H1 (cell line): ENCODE results near the gene RBSN. TPM values are rescaled to one million over a fixed set of nuclear protein-coding genes. Genes with fewer than 3 reads are reported as not detected.
"Not testable (repeated sequence)": the region's sequence is repeated elsewhere in the genome, so short reads cannot be mapped to it uniquely, and the experiment has no call there.

Experiments used
- CTCF ChIA-PET: fragments of 300-600 bp; sonication (Branson Sonifier 250); formaldehyde crosslinking; loops from one replicate; lab custom pipeline; 2021; ENCODE audit not compliant: partially characterized antibody; lab: Charles Lee
- POLR2A ChIA-PET: fragments of 300-600 bp; sonication (Branson Sonifier 250); formaldehyde crosslinking; loops from one replicate; lab custom pipeline; 2021; ENCODE audit warnings: inconsistent platforms; ENCODE audit not compliant: partially characterized antibody; lab: Charles Lee
- DNase-seq, 2 experiments: peaks; one replicate each; pipeline versions ENCODE4 v3.0.0 to v3.0.0-alpha.2; 2010 to 2022; ENCODE audit warnings: low spot score in 2 of 2, low read depth in 1 of 2, mixed read lengths in 1 of 2
- FAIRE-seq: peaks from 2 replicates; lab custom pipeline; 2011; peaks lifted over from hg19 to GRCh38; lab: Jason Lieb, UNC
- H2AFZ ChIP-seq: 2 replicates; pipeline ENCODE4 v1.8.1; 2012; ENCODE audit warnings: low read length, inconsistent platforms
- H2AK5ac ChIP-seq: 2 replicates; pipeline ENCODE4 v1.6.1; 2013; ENCODE audit warnings: low read depth, low read length
- H2BK120ac ChIP-seq: replicated peaks from 2 replicates; pipeline ENCODE3; 2013; ENCODE audit warnings: low read depth, low read length, inconsistent platforms
- H2BK12ac ChIP-seq: 2 replicates; pipeline ENCODE4 v1.6.1; 2013; ENCODE audit warnings: low read depth, low read length
- H2BK15ac ChIP-seq: 2 replicates; pipeline ENCODE4 v1.6.1; 2013; ENCODE audit warnings: low read length
- H2BK20ac ChIP-seq: 2 replicates; pipeline ENCODE4 v1.6.1; 2013; ENCODE audit warnings: low read length
- H2BK5ac ChIP-seq: 2 replicates; pipeline ENCODE4 v1.6.1; 2013; ENCODE audit warnings: low read depth, low read length
- H3K14ac ChIP-seq: 2 replicates; pipeline ENCODE4 v1.6.1; 2013; ENCODE audit warnings: inconsistent platforms; ENCODE audit not compliant: insufficient read length
- H3K18ac ChIP-seq: 2 replicates; pipeline ENCODE4 v1.6.1; 2013; ENCODE audit warnings: low read length; ENCODE audit errors: extremely low read depth
- H3K23ac ChIP-seq: 2 replicates; pipeline ENCODE4 v1.6.1; 2013; ENCODE audit warnings: inconsistent platforms; ENCODE audit not compliant: insufficient read length
- H3K23me2 ChIP-seq: 2 replicates; pipeline ENCODE4 v1.6.1; 2013; ENCODE audit warnings: low read depth, low read length
- H3K27ac ChIP-seq: 2 replicates; pipeline ENCODE4 v1.6.1; 2011; ENCODE audit warnings: low read depth, low read length, inconsistent platforms
- H3K27me3 ChIP-seq, 4 experiments: replicated peaks in 1 of 4; 1 replicate in 1 of 4; 2 replicates in 3 of 4; pipeline versions ENCODE4 v1.6.1 to v1.8.1; 2011 to 2013; ENCODE audit warnings: low read length in 3 of 4, mild to moderate bottlenecking in 3 of 4, inconsistent platforms in 2 of 4, mixed read lengths in 2 of 4, moderate library complexity in 1 of 4; ENCODE audit not compliant: control insufficient read depth in 3 of 4, insufficient read depth in 3 of 4; ENCODE audit errors: extremely low read depth in 1 of 4
- H3K36me3 ChIP-seq, 4 experiments: 2 replicates each; pipeline versions ENCODE4 v1.6.1 to v1.8.1; 2011 to 2013; ENCODE audit warnings: mild to moderate bottlenecking in 4 of 4, low read length in 3 of 4, moderate library complexity in 2 of 4, control low read depth in 1 of 4, inconsistent platforms in 1 of 4; ENCODE audit not compliant: insufficient read depth in 4 of 4, control insufficient read depth in 2 of 4
- H3K4ac ChIP-seq: replicated peaks from 2 replicates; pipeline ENCODE3; 2013; ENCODE audit warnings: low read length, low read depth, mixed read lengths, inconsistent platforms; ENCODE audit not compliant: insufficient read length
- H3K4me1 ChIP-seq, 4 experiments: replicated peaks in 1 of 4; 1 replicate in 1 of 4; 2 replicates in 3 of 4; pipeline versions ENCODE4 v1.6.1 to v1.8.1; 2011 to 2013; ENCODE audit warnings: low read length in 3 of 4, inconsistent platforms in 2 of 4, mixed read lengths in 1 of 4; ENCODE audit not compliant: insufficient read depth in 4 of 4, control insufficient read depth in 3 of 4
- H3K4me2 ChIP-seq, 2 experiments: 2 replicates each; pipeline versions ENCODE4 v1.6.1 to v1.8.1; 2011 to 2013; ENCODE audit warnings: low read depth in 2 of 2, low read length in 2 of 2, control low read depth in 1 of 2, inconsistent platforms in 1 of 2, mild to moderate bottlenecking in 1 of 2; ENCODE audit not compliant: insufficient read depth in 1 of 2
- H3K4me3 ChIP-seq, 4 experiments: fragments of 200-600, 300-600 bp in 1 of 4; sonication (generic), shearing (Covaris generic), sonication (Bioruptor Twin) in 1 of 4; 2 replicates each; pipeline versions ENCODE4 v1.5.1 to v1.8.1; 2011 to 2016; ENCODE audit warnings: low read length in 4 of 4, low read depth in 3 of 4, control low read depth in 2 of 4, inconsistent platforms in 2 of 4, mild to moderate bottlenecking in 2 of 4, mixed read lengths in 1 of 4, moderate library complexity in 1 of 4; ENCODE audit not compliant: insufficient read depth in 2 of 4; ENCODE audit errors: extremely low read depth in 1 of 4
- H3K56ac ChIP-seq: replicated peaks from 2 replicates; pipeline ENCODE3; 2013; ENCODE audit warnings: low read depth, mild to moderate bottlenecking, mixed read lengths, low read length, inconsistent platforms; ENCODE audit not compliant: insufficient read length
- H3K79me1 ChIP-seq: 2 replicates; pipeline ENCODE4 v1.6.1; 2013; ENCODE audit warnings: low read depth, low read length, control low read depth
- H3K79me2 ChIP-seq, 2 experiments: 2 replicates each; pipeline versions ENCODE4 v1.6.1 to v1.8.1; 2012 to 2013; ENCODE audit warnings: low read length in 2 of 2, mild to moderate bottlenecking in 2 of 2, inconsistent platforms in 1 of 2; ENCODE audit not compliant: insufficient read depth in 2 of 2, control insufficient read depth in 1 of 2
- H3K9ac ChIP-seq, 4 experiments: replicated peaks in 1 of 4; 1 replicate in 1 of 4; 2 replicates in 3 of 4; pipeline versions ENCODE4 v1.6.1 to v1.8.1; 2011 to 2013; ENCODE audit warnings: low read depth in 3 of 4, low read length in 3 of 4, control low read depth in 2 of 4, mild to moderate bottlenecking in 2 of 4, moderate library complexity in 2 of 4, inconsistent platforms in 1 of 4; ENCODE audit errors: extremely low read depth in 1 of 4
- H3K9me3 ChIP-seq, 2 experiments: 2 replicates each; pipeline versions ENCODE4 v1.6.1 to v1.8.1; 2012 to 2013; ENCODE audit warnings: mild to moderate bottlenecking in 2 of 2, moderate library complexity in 2 of 2, control low read depth in 1 of 2, inconsistent platforms in 1 of 2, low read depth in 1 of 2, low read length in 1 of 2, mixed read lengths in 1 of 2; ENCODE audit not compliant: insufficient read depth in 2 of 2
- H4K20me1 ChIP-seq, 2 experiments: replicated peaks in 1 of 2; 2 replicates each; pipeline versions ENCODE3 to v1.8.1; 2011 to 2013; ENCODE audit warnings: inconsistent platforms in 2 of 2, low read length in 2 of 2, mild to moderate bottlenecking in 1 of 2; ENCODE audit not compliant: insufficient read depth in 2 of 2, control insufficient read depth in 1 of 2
- H4K5ac ChIP-seq: 2 replicates; pipeline ENCODE4 v1.6.1; 2013; ENCODE audit warnings: low read length, low read depth, mixed read lengths, inconsistent platforms; ENCODE audit not compliant: insufficient read length
- H4K8ac ChIP-seq: 2 replicates; pipeline ENCODE4 v1.8.0; 2013; ENCODE audit warnings: mild to moderate bottlenecking, moderate library complexity, low read length, inconsistent platforms; ENCODE audit not compliant: insufficient read depth; ENCODE audit errors: extremely low read depth
- H4K91ac ChIP-seq: replicated peaks from 2 replicates; pipeline ENCODE3; 2013; ENCODE audit warnings: low read length, mixed read lengths, inconsistent platforms; ENCODE audit not compliant: insufficient read length
- WGBS, 2 experiments: shearing (Covaris generic) in 1 of 2; methylation state at CpG; one replicate each; pipeline versions ENCODE4 v1.1.6 to v1.1.7; 2013 to 2015; ENCODE audit warnings: low lambda C conversion rate in 2 of 2, mixed read lengths in 2 of 2, inconsistent platforms in 1 of 2, low coverage in 1 of 2, missing lambda C conversion rate in 1 of 2; ENCODE audit not compliant: insufficient replicate concordance in 2 of 2, insufficient coverage in 1 of 2, insufficient read length in 1 of 2; ENCODE audit errors: extremely low coverage in 1 of 2, missing lambda C conversion rate in 1 of 2; 5-methylcytosine and 5-hydroxymethylcytosine counted together
- polyA plus RNA-seq, 7 experiments: library from polyadenylated mRNA; depleted of rRNA in 3 of 7; stranded (reverse) in 5 of 7; unstranded in 2 of 7; fragments of >200 nt in 5 of 7; fragments of 200-250 nt in 2 of 7; gene quantifications; 1 replicate in 5 of 7; 2 replicates in 1 of 7; 4 replicates in 1 of 7; pipeline versions ENCODE4 v1.2.1 to v1.2.3, GENCODE V29; 2011 to 2013; ENCODE audit warnings: missing spikeins in 2 of 7, mixed read lengths in 2 of 7
- total RNA-seq: library from RNA; stranded (reverse); fragmentation: NEBNext Ultra II Directional; extraction: Animal tissue kit (Norgen Biotek cat#: 25700); gene quantifications from 2 replicates; pipeline ENCODE4 v1.2.1, GENCODE V29; 2021

RBSN gene
- total and polyA plus RNA-seq, 2 of the 8 experiments (the other 6 are each of a cell fraction or from before 2014, with no cell fraction given): 5.9 to 20.0 TPM

DNA sequence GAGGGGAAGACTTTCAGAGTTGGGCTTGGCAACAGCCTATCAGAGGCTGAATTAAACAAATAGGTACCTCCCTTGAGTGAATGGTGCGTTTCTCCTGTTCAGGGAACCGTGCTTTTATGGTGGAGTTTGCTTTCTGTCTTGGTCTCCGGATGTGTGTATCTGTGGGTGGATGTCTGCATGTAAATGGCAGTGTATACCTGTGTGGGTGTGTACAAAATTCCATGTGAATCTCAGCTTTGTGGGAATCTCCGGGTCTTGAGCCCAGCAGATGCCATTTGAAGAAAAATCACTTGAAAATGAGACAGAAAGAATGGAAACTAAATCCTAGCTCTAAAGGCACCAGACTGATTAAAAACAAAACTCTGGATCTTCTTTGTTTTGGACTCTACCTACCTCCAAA is 37.9 kb upstream of the RBSN start:
- H3K27ac ChIP-seq, H3K27me3 ChIP-seq, H4K8ac ChIP-seq, H2BK20ac ChIP-seq, H4K20me1 ChIP-seq, H2AK5ac ChIP-seq, H3K4me3 ChIP-seq, H3K9ac ChIP-seq, H3K18ac ChIP-seq, H2AFZ ChIP-seq, H3K79me2 ChIP-seq, DNase-seq, H4K91ac ChIP-seq, H3K79me1 ChIP-seq, POLR2A ChIA-PET, H2BK12ac ChIP-seq, H2BK5ac ChIP-seq, H2BK15ac ChIP-seq, H3K14ac ChIP-seq, H3K4me1 ChIP-seq, H3K56ac ChIP-seq, H4K5ac ChIP-seq, H3K23ac ChIP-seq, H3K9me3 ChIP-seq, H3K36me3 ChIP-seq, FAIRE-seq, H3K4me2 ChIP-seq, H2BK120ac ChIP-seq, H3K23me2 ChIP-seq, H3K4ac ChIP-seq: not testable (repeated sequence)
- WGBS, 2 experiments: 88% methylated on average over 4 of the region's 4 CpGs; no CpG with 5 or more reads in 1 of the 2 experiments
- CTCF ChIA-PET: interaction anchor here (0.8 to 1.1 kb wide), 2 partner anchors 19 to 29 kb away, joined by 3 read pairs; no protein-coding TSS in a partner anchor

DNA sequence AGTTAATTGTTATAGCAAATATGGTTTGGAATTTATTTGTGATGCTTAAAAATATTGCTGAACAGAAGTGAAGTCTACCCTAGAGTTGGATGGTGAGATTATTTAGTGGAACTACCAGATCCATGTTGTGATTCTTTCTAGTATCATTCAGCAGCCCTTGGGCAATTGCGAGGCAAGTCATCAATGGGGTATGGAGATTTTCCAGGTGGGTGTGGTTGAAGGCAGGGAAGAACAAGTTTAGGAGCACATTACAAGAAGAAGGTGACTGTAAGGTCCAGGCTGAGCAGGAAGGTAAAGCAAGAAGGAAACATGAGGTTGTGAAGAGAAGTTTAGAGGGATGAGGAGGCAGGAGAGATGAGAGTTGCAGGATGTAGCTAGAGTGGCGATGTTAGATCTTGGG is 36.0 kb upstream of the RBSN start:
- H2BK120ac ChIP-seq, H3K4me2 ChIP-seq, CTCF ChIA-PET, H2AK5ac ChIP-seq, H2BK20ac ChIP-seq, DNase-seq, H3K9ac ChIP-seq, H3K9me3 ChIP-seq, H4K91ac ChIP-seq, H3K79me2 ChIP-seq, H3K79me1 ChIP-seq, H4K20me1 ChIP-seq, H3K27me3 ChIP-seq, H3K4me1 ChIP-seq, H4K8ac ChIP-seq, H3K18ac ChIP-seq, H2AFZ ChIP-seq, H3K36me3 ChIP-seq, H3K23ac ChIP-seq, H3K27ac ChIP-seq, H3K14ac ChIP-seq, H4K5ac ChIP-seq, H3K4ac ChIP-seq, H2BK15ac ChIP-seq, H3K23me2 ChIP-seq, FAIRE-seq, H2BK12ac ChIP-seq, H3K4me3 ChIP-seq, H3K56ac ChIP-seq, H2BK5ac ChIP-seq, POLR2A ChIA-PET: not testable (repeated sequence)
- WGBS, 2 experiments: 95% methylated on average over 2 of the region's 2 CpGs; no CpG with 5 or more reads in 1 of the 2 experiments
